IMR-90 (cell line): Measurements from ENCODE around the gene KIRREL1. TPM values are rescaled to one million over a fixed set of nuclear protein-coding genes. Genes with fewer than 3 reads are reported as not detected.
"Not testable (repeated sequence)": the region's sequence is repeated elsewhere in the genome, so short reads cannot be mapped to it uniquely, and the experiment has no call there.

Experiments used
- ATAC-seq: fragments of 200-7000 bp; cut with Tn5 transposase; 2 replicates; pipeline ENCODE4 v1.9.1; 2020; ENCODE audit warnings: low read depth, mild to moderate bottlenecking, moderate library complexity
- BruUV-seq: library from RNA; stranded (reverse); fragments of 400-500 nt; replicated peaks from 2 replicates; lab custom pipeline; 2021; lab: Mats Ljungman, UMichigan
- CTCF ChIA-PET: fragments of 300-600 bp; formaldehyde crosslinking; extraction: SDS; loops from one replicate; lab custom pipeline; 2021; ENCODE audit warnings: antibody characterized with exemption; lab: Yijun Ruan, JAX
- POLR2A ChIA-PET: fragments of 300-600 bp; sonication (Branson Sonifier 250); formaldehyde crosslinking; loops from one replicate; lab custom pipeline; 2022; ENCODE audit warnings: antibody characterized with exemption; ENCODE audit not compliant: unreplicated experiment; lab: Charles Lee
- DNase-seq: peaks from one replicate; pipeline ENCODE4 v3.0.0; 2013
- H2AFZ ChIP-seq: replicated peaks from 2 replicates; pipeline ENCODE3; 2013; ENCODE audit warnings: low read length, mild to moderate bottlenecking; ENCODE audit not compliant: poor library complexity
- H2AK5ac ChIP-seq: 2 replicates; pipeline ENCODE4 v1.6.1; 2013; ENCODE audit warnings: low read depth, low read length, inconsistent platforms
- H2AK9ac ChIP-seq: replicated peaks from 2 replicates; pipeline ENCODE3; 2013; ENCODE audit warnings: mild to moderate bottlenecking, low read depth, low read length, moderate library complexity; ENCODE audit not compliant: poor library complexity
- H2BK120ac ChIP-seq: 2 replicates; pipeline ENCODE4 v1.6.1; 2013; ENCODE audit warnings: low read depth, low read length, inconsistent platforms
- H2BK15ac ChIP-seq: 3 replicates; pipeline ENCODE4 v1.6.1; 2013; ENCODE audit warnings: low read depth, low read length, inconsistent platforms
- H2BK20ac ChIP-seq: 2 replicates; pipeline ENCODE4 v1.6.1; 2013; ENCODE audit warnings: low read depth, mild to moderate bottlenecking, inconsistent platforms, low read length, moderate library complexity
- H2BK5ac ChIP-seq: 2 replicates; pipeline ENCODE4 v1.6.1; 2013; ENCODE audit warnings: mild to moderate bottlenecking, low read depth, low read length, inconsistent platforms; ENCODE audit not compliant: poor library complexity, severe bottlenecking
- H3K14ac ChIP-seq: replicated peaks from 2 replicates; pipeline ENCODE4 v1.6.1; 2013; ENCODE audit warnings: low read depth, low read length, inconsistent platforms
- H3K18ac ChIP-seq: 2 replicates; pipeline ENCODE4 v1.6.1; 2013; ENCODE audit warnings: low read depth, low read length, control low read depth
- H3K23ac ChIP-seq: 2 replicates; pipeline ENCODE4 v1.6.1; 2013; ENCODE audit warnings: low read depth, low read length, inconsistent platforms
- H3K27ac ChIP-seq: 2 replicates; pipeline ENCODE4 v1.5.1; 2013; ENCODE audit warnings: mild to moderate bottlenecking, control low read depth, low read length; ENCODE audit not compliant: insufficient read depth
- H3K27me3 ChIP-seq: 2 replicates; pipeline ENCODE4 v1.6.1; 2013; ENCODE audit warnings: low read length; ENCODE audit not compliant: control insufficient read depth, insufficient read depth
- H3K36me3 ChIP-seq: 2 replicates; pipeline ENCODE4 v1.6.1; 2013; ENCODE audit warnings: low read length, mixed read lengths; ENCODE audit not compliant: control insufficient read depth, insufficient read depth
- H3K4ac ChIP-seq: 2 replicates; pipeline ENCODE4 v1.6.1; 2013; ENCODE audit warnings: low read depth, low read length, inconsistent platforms
- H3K4me1 ChIP-seq: 2 replicates; pipeline ENCODE4 v1.6.1; 2013; ENCODE audit warnings: low read length, mixed read lengths; ENCODE audit not compliant: control insufficient read depth, insufficient read depth
- H3K4me2 ChIP-seq: 2 replicates; pipeline ENCODE4 v1.6.1; 2013; ENCODE audit warnings: low read depth, mild to moderate bottlenecking, control low read depth, low read length, moderate library complexity
- H3K4me3 ChIP-seq: 2 replicates; pipeline ENCODE4 v1.5.1; 2013; ENCODE audit warnings: low read depth, mild to moderate bottlenecking, control low read depth, low read length, moderate library complexity; ENCODE audit not compliant: insufficient read depth
- H3K56ac ChIP-seq: 2 replicates; pipeline ENCODE4 v1.6.1; 2013; ENCODE audit warnings: low read length, inconsistent platforms; ENCODE audit not compliant: insufficient read depth; ENCODE audit errors: extremely low read depth
- H3K79me1 ChIP-seq, 2 experiments: 2 replicates each; pipeline ENCODE4 v1.6.1; 2013; ENCODE audit warnings: low read length in 2 of 2, inconsistent platforms in 1 of 2, low read depth in 1 of 2
- H3K9ac ChIP-seq: 2 replicates; pipeline ENCODE4 v1.6.1; 2013; ENCODE audit warnings: low read depth, low read length, control low read depth
- H3K9me1 ChIP-seq: 2 replicates; pipeline ENCODE4 v1.6.1; 2013; ENCODE audit warnings: low read length, inconsistent platforms; ENCODE audit not compliant: insufficient read depth
- H3K9me3 ChIP-seq: 2 replicates; pipeline ENCODE4 v1.6.1; 2013; ENCODE audit warnings: low read length; ENCODE audit not compliant: control insufficient read depth, insufficient read depth
- H4K20me1 ChIP-seq: 2 replicates; pipeline ENCODE4 v1.6.1; 2013; ENCODE audit warnings: low read length, inconsistent platforms; ENCODE audit not compliant: insufficient read depth
- H4K5ac ChIP-seq: 2 replicates; pipeline ENCODE4 v1.6.1; 2013; ENCODE audit warnings: mild to moderate bottlenecking, low read depth, low read length, control low read depth
- H4K8ac ChIP-seq, 2 experiments: 2 replicates each; pipeline ENCODE4 v1.6.1; 2013; ENCODE audit warnings: low read depth in 2 of 2, low read length in 2 of 2, control low read depth in 1 of 2, inconsistent platforms in 1 of 2
- H4K91ac ChIP-seq: 2 replicates; pipeline ENCODE4 v1.6.1; 2013; ENCODE audit warnings: low read depth, low read length, inconsistent platforms; ENCODE audit not compliant: insufficient read depth
- CHD1 ChIP-seq: IDR thresholded peaks from 2 replicates; pipeline ENCODE4 v1.6.1; 2012; ENCODE audit warnings: low read depth, low read length, improper control_type of control experiment
- FOS ChIP-seq: fragments of 150-350 bp; IDR thresholded peaks from 2 replicates; pipeline ENCODE4 v1.6.1; 2016; ENCODE audit warnings: low read depth, low read length
- SMC3 ChIP-seq: fragments of 150-350 bp; IDR thresholded peaks from 2 replicates; pipeline ENCODE4 v1.6.1; 2016; ENCODE audit warnings: low read depth, mild to moderate bottlenecking, antibody characterized with exemption, low read length, moderate library complexity
- WGBS, 2 experiments: methylation state at CpG; one replicate each; pipeline versions ENCODE4 v1.1.5 to v1.1.7; 2013; ENCODE audit warnings: missing lambda C conversion rate in 2 of 2; ENCODE audit not compliant: insufficient read length in 1 of 2; ENCODE audit errors: extremely low coverage in 2 of 2; 5-methylcytosine and 5-hydroxymethylcytosine counted together
- dilution Hi-C: fragments of 300-500 bp; cut with HindIII; formaldehyde crosslinking; loops from one replicate; pipeline ENCODE4 v1.14.3; 2018; ENCODE audit warnings: low sequenced_read_pairs; ENCODE audit not compliant: unreplicated experiment
- in situ Hi-C: fragments of 300-500 bp; cut with MboI; formaldehyde crosslinking; loops from 3 replicates; pipeline ENCODE4 v1.14.3; 2019; ENCODE audit warnings: low sequenced_read_pairs, inconsistent platforms, mixed read lengths
- intact Hi-C: fragments of 100-400 bp; cut with micrococcal nuclease; formaldehyde crosslinking; loops from 2 replicates; pipeline ENCODE4 v1.10.0; 2022
- polyA plus RNA-seq, 3 experiments: library from polyadenylated mRNA; depleted of rRNA; stranded (reverse); fragments of >200 nt; gene quantifications; 2 replicates each; pipeline ENCODE4 v1.2.3, GENCODE V29; 2012; ENCODE audit warnings: low replicate concordance in 1 of 3
- total RNA-seq: library from RNA; depleted of rRNA; stranded (reverse); fragments of >200 nt; gene quantifications from 2 replicates; pipeline ENCODE4 v1.2.3, GENCODE V29; 2012
- TF ChIP-seq, protein P1 (sequence below): conservative IDR thresholded peaks from 2 replicates; pipeline ENCODE4 v1.5.1; 2012; ENCODE audit warnings: mild to moderate bottlenecking, low read depth, low read length, improper control_type of control experiment

KIRREL1 gene
- total and polyA plus RNA-seq, 2 of the 4 experiments (the other 2 are of a cell fraction) = 58.1 to 64.7 TPM

- no peak overlapping the region for H2BK20ac ChIP-seq
- ChIA-PET CTCF (interaction anchor here (1.3 kb wide), 1 partner anchor 134 kb away, joined by 3 read pairs; no protein-coding TSS in a partner anchor), POLR2A (no interaction called here)
- H3K27me3 ChIP-seq = peaks cover 26% of the 10 kb centered on the region
- no peak overlapping the region for H3K4ac ChIP-seq
- no peak overlapping the region for H2AFZ ChIP-seq
- no peak overlapping the region for H3K56ac ChIP-seq
- TF ChIP-seq, protein P1, sequence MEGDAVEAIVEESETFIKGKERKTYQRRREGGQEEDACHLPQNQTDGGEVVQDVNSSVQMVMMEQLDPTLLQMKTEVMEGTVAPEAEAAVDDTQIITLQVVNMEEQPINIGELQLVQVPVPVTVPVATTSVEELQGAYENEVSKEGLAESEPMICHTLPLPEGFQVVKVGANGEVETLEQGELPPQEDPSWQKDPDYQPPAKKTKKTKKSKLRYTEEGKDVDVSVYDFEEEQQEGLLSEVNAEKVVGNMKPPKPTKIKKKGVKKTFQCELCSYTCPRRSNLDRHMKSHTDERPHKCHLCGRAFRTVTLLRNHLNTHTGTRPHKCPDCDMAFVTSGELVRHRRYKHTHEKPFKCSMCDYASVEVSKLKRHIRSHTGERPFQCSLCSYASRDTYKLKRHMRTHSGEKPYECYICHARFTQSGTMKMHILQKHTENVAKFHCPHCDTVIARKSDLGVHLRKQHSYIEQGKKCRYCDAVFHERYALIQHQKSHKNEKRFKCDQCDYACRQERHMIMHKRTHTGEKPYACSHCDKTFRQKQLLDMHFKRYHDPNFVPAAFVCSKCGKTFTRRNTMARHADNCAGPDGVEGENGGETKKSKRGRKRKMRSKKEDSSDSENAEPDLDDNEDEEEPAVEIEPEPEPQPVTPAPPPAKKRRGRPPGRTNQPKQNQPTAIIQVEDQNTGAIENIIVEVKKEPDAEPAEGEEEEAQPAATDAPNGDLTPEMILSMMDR = no peak
- TF ChIP-seq FOS (no peak), SMC3 (no peak), CHD1 (no peak)
- H3K18ac ChIP-seq = no peak overlapping the region
- H3K79me1 ChIP-seq = no peaks in the 10 kb centered on the region
- no peak overlapping the region for H3K4me3 ChIP-seq
- no peak overlapping the region for H4K8ac ChIP-seq
- H4K91ac ChIP-seq = no peak overlapping the region
- H4K20me1 ChIP-seq = no peaks in the 10 kb centered on the region
- no peak overlapping the region for H3K4me2 ChIP-seq
- ATAC-seq (no peak), DNase-seq (no peak)
- H3K9me3 ChIP-seq = no peaks in the 10 kb centered on the region
- H2AK5ac ChIP-seq = no peak overlapping the region
- H2AK9ac ChIP-seq = no peak overlapping the region
- no CpG with 5 or more reads among the region's 2 CpGs for WGBS, 2 experiments
- no peak overlapping the region for H3K14ac ChIP-seq
- no peak overlapping the region for H2BK15ac ChIP-seq
- BruUV-seq = no TSS peak
- in situ Hi-C loops = loop anchor here (25.0 kb wide), 1 partner anchor 764 kb away; no protein-coding TSS in a partner anchor
- no peak overlapping the region for H4K5ac ChIP-seq
- H3K36me3 ChIP-seq = no peaks in the 10 kb centered on the region
- no peak overlapping the region for H2BK120ac ChIP-seq
- intact Hi-C loops = loop anchor here (5.0 to 10.0 kb wide), 3 partner anchors 362 to 932 kb away; no protein-coding TSS in a partner anchor
- H3K23ac ChIP-seq = no peak overlapping the region
- H2BK5ac ChIP-seq = no peak overlapping the region
- no peaks in the 10 kb centered on the region for H3K9me1 ChIP-seq
- no peak overlapping the region for H3K27ac ChIP-seq
- no peaks in the 10 kb centered on the region for H3K4me1 ChIP-seq
- H3K9ac ChIP-seq = no peak overlapping the region
- dilution Hi-C loops = loop anchor here (25.0 kb wide), 1 partner anchor 164 kb away; no protein-coding TSS in a partner anchor
Measured at GRCh38 chr1:158126425-158126824, 133.0 kb downstream of the KIRREL1 start.

GRCh38 chr1:158128531-158128930, 135.1 kb downstream of the KIRREL1 start:
- H2AK9ac ChIP-seq, H3K4me1 ChIP-seq, H3K18ac ChIP-seq, H3K56ac ChIP-seq, H2AFZ ChIP-seq, H4K91ac ChIP-seq, H3K4me3 ChIP-seq, H2BK120ac ChIP-seq, H4K5ac ChIP-seq, POLR2A ChIA-PET, BruUV-seq, H2BK5ac ChIP-seq, H3K4ac ChIP-seq, CTCF ChIA-PET, H3K9me3 ChIP-seq, H3K27ac ChIP-seq, DNase-seq, H2AK5ac ChIP-seq, H3K4me2 ChIP-seq, H4K20me1 ChIP-seq, H4K8ac ChIP-seq, H3K23ac ChIP-seq, H3K36me3 ChIP-seq, H3K9ac ChIP-seq, H3K79me1 ChIP-seq, H3K9me1 ChIP-seq, ATAC-seq, H3K14ac ChIP-seq, H2BK20ac ChIP-seq, H2BK15ac ChIP-seq: not testable (repeated sequence)
- in situ Hi-C loops (loop anchor here (25.0 kb wide), 1 partner anchor 766 kb away; no protein-coding TSS in a partner anchor), intact Hi-C loops (loop anchor here (5.0 to 10.0 kb wide), 3 partner anchors 364 to 934 kb away; no protein-coding TSS in a partner anchor), dilution Hi-C loops (loop anchor here (25.0 kb wide), 1 partner anchor 166 kb away; no protein-coding TSS in a partner anchor)
- peaks cover 26% of the 10 kb centered on the region for H3K27me3 ChIP-seq
- no CpG with 5 or more reads among the region's 8 CpGs for WGBS, 2 experiments
